ENCODE results near the gene LRP10.

DNA sequence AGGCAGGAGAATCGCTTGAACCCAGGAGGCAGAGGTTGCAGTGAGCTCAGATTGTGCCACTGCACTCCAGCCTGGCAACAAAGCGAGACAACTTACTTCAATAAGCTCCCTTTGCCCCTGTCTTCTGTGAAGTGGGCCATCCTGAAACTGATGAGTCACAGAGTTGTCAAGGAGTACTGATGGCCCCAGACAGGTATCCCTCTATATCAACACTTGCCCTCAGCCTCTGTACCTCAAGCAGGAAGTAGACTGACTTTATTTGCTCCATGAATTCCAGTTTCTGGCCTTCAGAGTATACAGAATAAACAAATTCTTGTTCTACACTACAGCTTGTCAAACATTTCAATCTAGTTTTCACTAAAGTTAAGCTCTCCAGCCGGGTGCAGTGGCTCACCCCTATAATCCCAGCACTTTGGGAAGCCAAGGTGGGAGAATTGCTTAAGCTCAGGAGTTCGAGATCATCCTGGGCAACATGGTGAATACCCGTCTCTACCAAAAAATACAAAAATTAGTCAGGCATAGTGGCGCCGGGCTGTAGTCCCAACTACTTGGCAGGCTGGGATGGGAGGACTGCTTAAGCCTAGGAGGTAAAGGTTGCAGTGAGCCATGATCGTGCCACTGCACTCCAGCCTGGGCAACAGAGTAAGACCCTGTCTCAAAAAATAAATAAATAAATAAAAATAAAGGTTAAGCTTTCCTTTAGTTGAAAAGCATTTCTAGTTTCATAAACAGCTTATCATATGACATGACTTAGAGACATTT is 16.4 kb upstream of the LRP10 start:
- TF ChIP-seq EP300 (IDR thresholded peaks at IDR 0.05) (no peak), CEBPB (IDR thresholded peaks at IDR 0.05) (no peak), POLR2A (IDR thresholded peaks at IDR 0.05; ENCODE audit: low read length) (no peak), KDM5A (IDR thresholded peaks at IDR 0.05) (no peak), HDAC2 (IDR thresholded peaks at IDR 0.05) (no peak)
- TF ChIP-seq, protein P1, sequence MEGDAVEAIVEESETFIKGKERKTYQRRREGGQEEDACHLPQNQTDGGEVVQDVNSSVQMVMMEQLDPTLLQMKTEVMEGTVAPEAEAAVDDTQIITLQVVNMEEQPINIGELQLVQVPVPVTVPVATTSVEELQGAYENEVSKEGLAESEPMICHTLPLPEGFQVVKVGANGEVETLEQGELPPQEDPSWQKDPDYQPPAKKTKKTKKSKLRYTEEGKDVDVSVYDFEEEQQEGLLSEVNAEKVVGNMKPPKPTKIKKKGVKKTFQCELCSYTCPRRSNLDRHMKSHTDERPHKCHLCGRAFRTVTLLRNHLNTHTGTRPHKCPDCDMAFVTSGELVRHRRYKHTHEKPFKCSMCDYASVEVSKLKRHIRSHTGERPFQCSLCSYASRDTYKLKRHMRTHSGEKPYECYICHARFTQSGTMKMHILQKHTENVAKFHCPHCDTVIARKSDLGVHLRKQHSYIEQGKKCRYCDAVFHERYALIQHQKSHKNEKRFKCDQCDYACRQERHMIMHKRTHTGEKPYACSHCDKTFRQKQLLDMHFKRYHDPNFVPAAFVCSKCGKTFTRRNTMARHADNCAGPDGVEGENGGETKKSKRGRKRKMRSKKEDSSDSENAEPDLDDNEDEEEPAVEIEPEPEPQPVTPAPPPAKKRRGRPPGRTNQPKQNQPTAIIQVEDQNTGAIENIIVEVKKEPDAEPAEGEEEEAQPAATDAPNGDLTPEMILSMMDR (IDR thresholded peaks at IDR 0.05) = no peak
- TF ChIP-seq, protein P2, sequence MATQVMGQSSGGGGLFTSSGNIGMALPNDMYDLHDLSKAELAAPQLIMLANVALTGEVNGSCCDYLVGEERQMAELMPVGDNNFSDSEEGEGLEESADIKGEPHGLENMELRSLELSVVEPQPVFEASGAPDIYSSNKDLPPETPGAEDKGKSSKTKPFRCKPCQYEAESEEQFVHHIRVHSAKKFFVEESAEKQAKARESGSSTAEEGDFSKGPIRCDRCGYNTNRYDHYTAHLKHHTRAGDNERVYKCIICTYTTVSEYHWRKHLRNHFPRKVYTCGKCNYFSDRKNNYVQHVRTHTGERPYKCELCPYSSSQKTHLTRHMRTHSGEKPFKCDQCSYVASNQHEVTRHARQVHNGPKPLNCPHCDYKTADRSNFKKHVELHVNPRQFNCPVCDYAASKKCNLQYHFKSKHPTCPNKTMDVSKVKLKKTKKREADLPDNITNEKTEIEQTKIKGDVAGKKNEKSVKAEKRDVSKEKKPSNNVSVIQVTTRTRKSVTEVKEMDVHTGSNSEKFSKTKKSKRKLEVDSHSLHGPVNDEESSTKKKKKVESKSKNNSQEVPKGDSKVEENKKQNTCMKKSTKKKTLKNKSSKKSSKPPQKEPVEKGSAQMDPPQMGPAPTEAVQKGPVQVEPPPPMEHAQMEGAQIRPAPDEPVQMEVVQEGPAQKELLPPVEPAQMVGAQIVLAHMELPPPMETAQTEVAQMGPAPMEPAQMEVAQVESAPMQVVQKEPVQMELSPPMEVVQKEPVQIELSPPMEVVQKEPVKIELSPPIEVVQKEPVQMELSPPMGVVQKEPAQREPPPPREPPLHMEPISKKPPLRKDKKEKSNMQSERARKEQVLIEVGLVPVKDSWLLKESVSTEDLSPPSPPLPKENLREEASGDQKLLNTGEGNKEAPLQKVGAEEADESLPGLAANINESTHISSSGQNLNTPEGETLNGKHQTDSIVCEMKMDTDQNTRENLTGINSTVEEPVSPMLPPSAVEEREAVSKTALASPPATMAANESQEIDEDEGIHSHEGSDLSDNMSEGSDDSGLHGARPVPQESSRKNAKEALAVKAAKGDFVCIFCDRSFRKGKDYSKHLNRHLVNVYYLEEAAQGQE (IDR thresholded peaks at IDR 0.05) = no peak

Data from A549 (cell line).